T1000 (cell line): ENCODE data around the gene HEMGN.

Experiments used
- DNase-seq: peaks from one replicate; lab custom pipeline; 2025; ENCODE audit warnings: mixed read lengths; lab: John Stamatoyannopoulos, UW

HEMGN gene

GRCh38 chr9:97930972-97931371 lies 7.0 kb downstream of the HEMGN start:
- no peak for DNase-seq

GRCh38 chr9:97928986-97929604 lies 8.9 kb downstream of the HEMGN start:
- DNase-seq, result no peak

DNA sequence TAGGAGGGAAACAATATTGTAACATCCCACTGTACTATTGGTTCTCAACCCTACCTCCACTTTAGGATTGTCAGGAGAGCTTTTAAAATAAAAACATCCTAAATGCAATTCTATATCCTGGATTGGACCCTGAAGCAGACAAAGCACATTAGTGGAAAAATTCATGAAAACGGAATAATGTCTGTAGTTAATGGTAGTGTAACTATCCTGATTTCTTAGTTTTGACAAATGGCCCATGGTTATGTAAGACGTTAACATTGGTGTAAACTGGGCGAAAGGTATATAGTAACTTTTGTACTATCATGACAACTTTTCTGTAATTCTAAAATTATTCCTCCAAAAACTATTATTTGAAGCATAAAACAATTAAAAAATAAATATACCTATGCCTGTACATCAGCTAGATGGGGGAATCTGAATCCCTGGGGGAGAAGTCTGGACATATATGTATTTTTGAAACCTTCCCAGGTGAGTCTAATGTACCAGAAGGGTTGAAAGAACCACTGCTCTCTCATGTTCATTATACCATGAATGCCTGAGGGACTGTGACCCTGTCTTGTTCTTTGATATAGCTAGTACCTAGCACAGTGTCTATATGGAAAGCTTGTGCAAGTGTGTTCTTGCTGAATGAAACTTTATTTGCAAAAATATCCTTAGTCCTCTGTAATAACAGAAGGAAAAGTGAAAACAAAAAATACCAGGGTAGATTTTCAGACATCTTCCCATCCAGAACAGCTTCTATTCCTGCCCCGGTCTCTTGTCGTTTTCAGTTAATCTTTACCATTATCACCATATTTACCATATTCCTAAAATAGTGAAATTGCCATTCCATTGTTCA lies 12.3 kb downstream of the HEMGN start:
- DNase-seq, result no peak

GRCh38 chr9:97924386-97924785 lies 13.6 kb downstream of the HEMGN start:
- DNase-seq, result no peak

DNA sequence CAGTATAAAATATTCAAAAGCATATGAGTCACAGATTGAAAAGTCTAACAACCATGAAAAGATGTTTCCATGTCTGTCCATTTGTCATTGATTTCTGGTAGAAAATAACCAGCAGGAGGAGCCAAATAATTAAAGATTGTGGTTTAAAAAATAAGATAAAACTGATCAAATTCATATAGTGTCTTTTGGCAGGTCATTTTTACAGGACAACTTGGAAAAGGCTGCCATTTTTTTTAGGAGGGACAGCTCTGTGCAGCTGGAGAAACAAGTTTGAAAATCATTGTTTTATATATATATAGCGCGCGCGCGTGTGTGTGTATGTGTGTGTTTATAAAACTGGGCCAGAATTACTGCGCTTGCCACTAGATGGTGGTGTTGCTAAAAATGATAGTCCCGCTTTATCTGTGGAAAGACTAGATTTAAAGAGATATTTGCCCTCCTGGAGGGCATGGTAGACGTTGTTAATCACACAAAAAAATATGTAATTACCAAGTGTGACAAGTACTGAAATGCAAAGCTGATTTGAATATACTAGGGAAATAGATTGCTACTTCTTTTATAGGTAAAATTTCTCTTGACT lies 14.4 kb downstream of the HEMGN start:
- peak; percentile 19 for DNase-seq

DNA sequence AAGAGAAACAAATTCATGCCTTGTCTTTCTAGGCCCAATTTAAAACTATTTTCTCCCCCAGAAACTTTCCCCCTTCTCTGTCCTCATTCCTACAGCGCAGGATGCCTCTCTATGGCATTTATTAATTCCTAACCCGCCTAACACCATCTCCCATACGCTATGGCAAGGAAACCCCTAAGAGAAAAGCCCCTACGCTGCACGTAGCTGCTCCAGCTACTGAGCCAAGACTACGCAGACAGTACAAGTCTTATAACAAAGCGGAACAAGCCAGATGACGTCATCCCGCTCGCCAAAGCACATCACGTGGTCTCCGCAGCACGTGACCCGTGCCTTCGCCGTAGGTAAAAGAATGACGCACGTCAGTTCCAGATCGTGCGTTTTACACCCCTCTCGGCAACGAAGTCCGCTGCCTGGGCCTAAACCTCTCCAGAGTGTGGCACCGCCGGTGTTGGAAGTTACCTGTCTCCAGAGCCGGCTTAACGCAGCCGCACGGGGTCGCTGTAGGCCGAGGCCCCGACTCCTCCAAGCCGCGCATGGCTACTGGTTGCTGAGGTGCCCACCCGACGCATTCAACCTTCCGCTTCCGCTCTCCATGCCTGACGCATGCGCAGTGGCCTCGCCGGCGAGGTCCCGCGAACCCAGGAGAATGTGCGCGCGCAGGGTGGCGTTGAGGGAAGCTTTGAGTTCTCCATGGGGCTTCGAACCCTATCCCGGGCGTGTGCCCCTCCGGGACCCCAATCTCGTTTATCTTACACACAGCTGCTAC lies 15.8 kb downstream of the HEMGN start, which contains the start of gene TRMO:
TRMO (minus strand) TSS at position 542 of the 766 bp plus-strand sequence; CDS start at position 535, 7 bp downstream.
- DNase-seq, result peak; percentile 97

- DNase-seq, result no peak
These were observed 18.7 kb downstream of the HEMGN start for GRCh38 chr9:97919217-97919813.

DNA sequence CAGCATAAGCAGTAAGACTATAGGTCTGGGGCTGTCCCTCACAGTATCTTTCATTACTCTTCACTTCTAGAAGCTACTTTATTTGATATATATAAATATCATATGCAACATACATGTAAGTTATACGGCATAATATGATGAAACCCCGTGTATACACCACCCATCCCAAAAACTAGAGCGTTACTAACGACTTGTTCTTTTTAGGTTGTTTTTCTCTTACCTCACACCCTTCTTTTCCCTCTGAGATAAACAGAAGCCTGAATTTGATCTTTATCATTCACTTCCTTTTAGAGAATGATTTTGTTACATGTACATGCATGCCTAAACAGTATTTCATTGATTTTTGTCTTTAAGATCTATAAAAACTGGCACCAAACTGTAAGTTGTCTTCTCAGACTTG lies 19.4 kb downstream of the HEMGN start:
- DNase-seq, result no peak

DNA sequence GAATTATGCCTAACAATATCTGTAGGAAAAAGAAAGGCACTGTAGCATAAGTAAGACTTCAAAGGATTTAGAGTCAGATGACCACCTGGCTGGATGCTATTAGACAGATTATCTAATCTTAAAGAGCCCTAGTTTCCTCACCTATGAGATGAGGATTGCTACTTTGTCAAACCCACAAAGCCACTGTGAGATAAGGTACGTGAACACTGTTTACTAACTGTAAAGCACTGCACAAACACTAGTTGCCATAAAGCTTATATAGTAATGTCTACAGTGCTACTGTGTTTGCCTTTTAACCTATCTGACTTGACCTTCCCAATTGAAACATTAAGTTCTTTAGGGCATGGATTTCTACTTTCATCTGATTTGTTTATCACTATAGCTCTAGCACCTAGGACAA lies 26.0 kb downstream of the HEMGN start:
- DNase-seq, result no peak

DNA sequence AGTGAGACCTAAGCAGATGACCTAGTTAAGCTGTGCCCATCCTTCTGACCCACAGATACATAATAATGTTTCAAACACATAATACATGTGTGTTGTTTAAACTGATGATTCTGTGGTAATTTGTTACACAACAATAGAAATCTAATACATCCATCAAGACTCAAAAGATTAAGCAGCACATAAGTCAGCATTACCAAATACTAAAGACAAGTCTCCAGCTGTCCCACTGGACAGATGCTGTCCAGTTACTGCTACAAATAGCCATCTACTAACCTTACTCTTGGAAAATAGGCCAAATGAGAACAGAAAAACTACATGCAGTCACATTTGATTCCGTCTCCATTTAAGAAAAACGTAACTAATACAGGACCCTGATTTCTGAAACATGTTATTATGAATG lies 26.4 kb downstream of the HEMGN start:
- DNase-seq, result no peak

GRCh38 chr9:97910357-97910756 lies 27.6 kb downstream of the HEMGN start:
- DNase-seq, result no peak

- DNase-seq, result no peak
These were observed 29.3 kb downstream of the HEMGN start for GRCh38 chr9:97908705-97909104.

- no peak for DNase-seq
These were observed 30.3 kb downstream of the HEMGN start for GRCh38 chr9:97907632-97908031.

GRCh38 chr9:97907046-97907445 lies 30.9 kb downstream of the HEMGN start:
- DNase-seq, result no peak

DNA sequence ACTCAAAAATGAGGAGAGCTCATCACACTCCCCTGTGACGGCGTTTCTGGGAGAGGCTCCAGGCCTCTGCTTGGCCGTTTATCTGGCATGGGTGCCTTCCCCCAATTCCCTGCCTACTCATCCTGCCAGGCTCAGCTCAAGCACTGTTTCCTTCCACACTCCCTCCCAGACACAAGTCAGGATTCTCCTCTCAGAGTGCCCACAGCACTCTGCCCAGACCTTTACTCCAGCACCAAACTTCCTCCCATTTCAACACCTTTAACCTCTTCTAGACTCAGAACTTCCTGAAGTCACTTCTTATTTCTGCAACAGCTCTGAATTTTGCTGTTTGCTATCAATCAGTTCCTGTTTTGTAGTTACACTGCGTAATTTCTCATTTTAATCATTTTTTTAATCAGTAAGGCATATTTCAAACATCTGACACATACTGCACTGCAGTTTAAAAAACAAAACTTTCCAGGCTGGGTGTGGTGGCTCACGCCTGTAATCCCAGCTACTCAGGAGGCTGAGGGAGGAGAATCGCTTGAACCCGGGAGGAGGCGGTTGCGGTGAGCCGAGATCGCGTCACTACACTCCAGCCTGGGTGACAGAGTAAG lies 31.6 kb downstream of the HEMGN start:
- DNase-seq, result no peak

- DNase-seq, result no peak
These were observed 32.7 kb downstream of the HEMGN start for GRCh38 chr9:97905228-97905627.

GRCh38 chr9:97904725-97905124 lies 33.2 kb downstream of the HEMGN start:
- DNase-seq, result no peak

- no peak for DNase-seq
These were observed 34.8 kb downstream of the HEMGN start for GRCh38 chr9:97903177-97903576.

DNA sequence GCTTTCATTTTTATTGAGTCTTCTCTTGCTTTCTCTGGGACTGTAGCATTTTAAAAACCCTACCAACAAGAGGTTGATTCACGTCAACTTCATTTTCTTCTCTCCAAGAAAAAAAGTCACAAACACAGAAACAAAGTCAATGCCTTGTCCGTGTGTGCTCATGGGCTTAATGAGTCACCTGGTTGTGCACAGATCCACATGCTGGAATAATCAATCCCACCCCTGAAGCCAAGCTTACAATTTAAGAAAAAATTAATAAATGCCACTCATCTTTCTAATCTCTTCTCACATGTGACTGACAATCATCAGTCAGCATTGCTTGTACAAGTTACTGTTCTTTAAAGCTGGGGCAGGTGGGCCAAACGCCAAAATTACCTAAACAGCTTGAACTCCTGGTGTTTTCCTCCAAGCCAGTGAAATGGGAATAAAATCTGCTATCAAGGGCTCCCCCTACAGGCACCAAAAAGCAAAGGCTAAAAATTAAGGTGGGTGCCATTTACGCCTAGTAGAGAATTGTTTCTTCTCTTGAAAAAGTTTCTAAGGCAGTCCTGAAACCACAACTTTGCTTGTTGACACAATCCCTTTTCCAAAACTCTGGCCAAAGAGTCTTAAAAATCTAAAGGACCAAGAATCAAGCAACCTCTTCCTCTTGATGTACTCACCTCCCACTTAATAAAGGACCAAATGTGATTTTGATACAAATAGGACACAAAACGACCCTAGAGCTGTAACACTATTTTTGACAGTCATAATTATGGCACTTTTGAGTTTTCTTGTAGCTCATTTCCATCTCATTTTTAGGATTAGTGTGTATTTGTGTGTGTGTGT lies 37.0 kb downstream of the HEMGN start:
- DNase-seq, result no peak

- DNase-seq, result no peak
These were observed 37.8 kb downstream of the HEMGN start for GRCh38 chr9:97900103-97900737.
